Activated gamma-delta T cell treated with anti-CD3 and anti-CD28 coated beads, Interleukin-2, amount 50 U/mL, for 16 hours (primary cell): ENCODE data around the gene DIDO1.
"Not testable (repeated sequence)": the region's sequence is repeated elsewhere in the genome, so short reads cannot be mapped to it uniquely, and the experiment has no call there.

Source experiments
- DNase-seq: peaks from one replicate; pipeline ENCODE4 v3.0.0-alpha.2; 2020; ENCODE audit warnings: low read depth

DIDO1 gene

DNA sequence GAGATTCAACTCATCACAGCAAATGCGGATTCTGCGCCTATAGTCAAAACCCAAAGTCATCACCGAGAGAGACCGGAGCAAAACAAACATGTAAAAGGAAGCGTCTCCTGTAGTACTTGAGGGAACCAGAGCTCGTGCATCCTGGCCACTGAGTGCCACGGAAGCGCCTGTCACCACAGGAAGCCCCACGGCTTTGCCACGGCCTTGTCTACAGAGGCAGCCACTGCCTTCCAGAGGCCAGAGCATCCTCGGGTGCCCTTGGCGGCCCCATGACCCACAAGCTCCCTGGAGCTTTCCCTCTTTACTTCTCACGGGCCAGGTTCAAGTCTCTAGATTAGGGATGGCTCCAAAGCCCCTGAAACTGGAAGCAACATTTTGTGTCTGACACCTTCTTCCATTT lies 72.2 kb downstream of the DIDO1 start:
- DNase-seq = no peak

DNA sequence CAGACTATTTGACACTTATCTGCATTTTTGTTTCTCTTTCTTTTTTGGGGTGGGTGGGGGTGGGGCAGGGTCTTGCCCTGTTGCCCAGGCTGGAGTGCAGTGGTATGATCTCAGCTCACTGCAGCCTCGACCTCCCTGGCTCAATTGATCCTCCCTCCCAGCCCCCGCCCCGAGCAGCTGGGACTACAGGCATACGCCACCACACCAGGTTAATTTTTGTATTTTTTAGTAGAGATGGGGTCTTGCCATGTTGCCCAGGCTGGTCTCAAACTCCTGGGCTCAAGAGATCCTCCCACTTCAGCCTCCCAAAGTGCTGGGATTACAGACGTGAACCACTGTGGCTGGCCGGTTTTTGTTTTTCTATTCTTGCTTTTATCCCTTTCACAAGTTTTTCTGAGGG lies 73.0 kb downstream of the DIDO1 start:
- not testable (repeated sequence) for DNase-seq

DNA sequence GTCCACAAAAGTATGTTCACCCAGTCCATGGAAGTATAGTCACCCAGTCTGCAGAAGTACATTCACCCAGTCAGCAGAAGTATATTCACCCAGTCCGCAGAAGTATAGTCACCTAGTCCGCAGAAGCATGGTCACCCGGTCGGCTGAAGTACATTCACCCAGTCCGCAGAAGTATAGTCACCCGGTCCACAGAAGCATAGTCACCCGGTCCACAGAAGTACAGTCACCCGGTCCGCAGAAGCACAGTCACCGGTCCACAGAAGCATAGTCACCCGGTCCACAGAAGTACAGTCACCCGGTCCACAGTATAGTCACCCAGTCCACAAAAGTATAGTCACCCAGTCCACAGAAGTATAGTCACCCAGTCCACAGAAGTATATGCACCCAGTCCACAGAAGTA lies 73.5 kb downstream of the DIDO1 start:
- DNase-seq = no peak

DNA sequence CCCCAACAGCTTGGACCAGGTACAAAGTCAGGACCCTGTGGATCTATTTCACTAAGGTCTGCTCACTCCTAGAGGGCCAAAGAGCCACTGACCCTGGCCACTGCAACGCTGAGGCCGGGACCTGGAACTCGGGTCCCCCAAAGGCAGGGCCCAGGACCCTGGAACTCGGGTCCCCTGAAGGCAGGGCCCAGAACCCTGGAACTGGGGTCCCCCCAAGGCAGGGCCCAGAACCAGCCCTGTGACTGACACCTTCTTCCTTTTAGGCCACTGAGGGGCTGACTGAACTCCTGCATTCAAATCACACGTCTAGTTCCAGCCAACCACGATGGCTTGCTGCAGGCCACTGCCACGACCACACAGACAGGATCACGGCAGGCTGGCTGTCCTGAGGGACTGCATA lies 74.1 kb downstream of the DIDO1 start:
- no peak for DNase-seq

DNA sequence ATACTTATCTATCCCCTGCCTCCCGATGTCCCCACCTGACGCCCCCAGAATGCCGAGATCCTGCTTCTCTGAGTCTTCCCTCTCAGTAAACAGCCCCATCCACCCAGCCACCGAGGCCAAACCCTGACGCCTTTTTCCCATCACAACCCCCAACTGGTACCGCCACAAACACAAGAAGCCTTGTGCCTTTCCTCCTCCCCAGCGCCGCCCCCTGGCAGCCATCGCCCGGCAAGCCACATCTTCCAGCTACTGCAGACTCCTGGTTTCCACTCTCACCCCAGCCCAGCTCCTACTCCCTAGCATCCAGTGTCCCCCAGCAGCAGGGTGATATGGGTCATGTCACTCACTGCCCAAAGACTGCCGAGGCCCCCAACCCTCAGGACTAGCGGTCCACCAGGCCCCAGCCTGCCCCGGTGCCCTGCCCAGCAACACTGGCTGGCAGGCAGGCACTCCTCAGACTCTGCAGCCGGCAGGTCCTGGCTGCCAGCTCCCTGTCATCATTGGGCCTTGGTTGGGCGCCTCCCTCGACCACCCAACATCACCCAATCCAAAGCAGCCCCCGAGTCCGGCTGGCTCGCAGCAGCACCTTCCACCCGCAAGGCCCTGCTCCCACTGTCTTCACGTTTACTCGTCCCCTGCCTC lies 75.9 kb downstream of the DIDO1 start:
- DNase-seq = no peak

DNA sequence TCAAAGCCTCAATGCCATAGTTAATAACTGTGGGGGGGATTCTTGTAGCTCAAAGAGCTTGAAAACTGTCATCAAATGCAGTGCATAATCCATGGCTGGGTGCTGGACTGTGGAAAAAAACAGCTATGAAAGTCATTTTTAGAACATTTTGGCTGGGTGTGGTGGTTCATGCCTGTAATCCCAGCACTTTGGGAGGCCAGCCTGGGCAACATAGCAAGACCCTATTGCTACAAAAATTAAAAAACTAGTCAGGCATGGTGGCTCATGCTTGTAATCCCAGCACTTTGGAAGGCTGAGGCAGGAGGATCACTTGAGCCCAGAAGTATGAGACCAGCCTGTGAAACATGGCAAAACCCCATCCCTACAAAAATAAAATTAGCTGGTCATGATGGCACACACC lies 76.9 kb downstream of the DIDO1 start:
- DNase-seq = no peak

DNA sequence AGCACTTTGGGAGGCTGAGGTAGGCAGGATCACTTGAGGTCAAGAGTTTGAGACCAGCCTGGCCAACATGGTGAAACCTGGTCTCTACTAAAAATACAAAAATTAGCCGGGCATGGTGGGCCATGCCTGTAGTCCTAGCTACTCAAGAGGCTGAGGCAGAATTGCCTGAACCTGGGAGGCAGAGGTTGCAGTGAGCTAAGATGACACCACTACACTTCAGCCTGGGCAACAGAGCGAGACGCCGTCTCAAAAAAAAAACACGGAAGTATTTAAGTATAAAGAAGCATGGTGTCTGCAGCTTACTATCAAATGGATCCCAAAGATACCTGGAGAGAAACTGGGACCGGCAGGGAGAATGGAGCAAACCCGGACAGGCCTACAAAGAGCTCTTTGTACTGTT lies 77.4 kb downstream of the DIDO1 start:
- DNase-seq = not testable (repeated sequence)

DNA sequence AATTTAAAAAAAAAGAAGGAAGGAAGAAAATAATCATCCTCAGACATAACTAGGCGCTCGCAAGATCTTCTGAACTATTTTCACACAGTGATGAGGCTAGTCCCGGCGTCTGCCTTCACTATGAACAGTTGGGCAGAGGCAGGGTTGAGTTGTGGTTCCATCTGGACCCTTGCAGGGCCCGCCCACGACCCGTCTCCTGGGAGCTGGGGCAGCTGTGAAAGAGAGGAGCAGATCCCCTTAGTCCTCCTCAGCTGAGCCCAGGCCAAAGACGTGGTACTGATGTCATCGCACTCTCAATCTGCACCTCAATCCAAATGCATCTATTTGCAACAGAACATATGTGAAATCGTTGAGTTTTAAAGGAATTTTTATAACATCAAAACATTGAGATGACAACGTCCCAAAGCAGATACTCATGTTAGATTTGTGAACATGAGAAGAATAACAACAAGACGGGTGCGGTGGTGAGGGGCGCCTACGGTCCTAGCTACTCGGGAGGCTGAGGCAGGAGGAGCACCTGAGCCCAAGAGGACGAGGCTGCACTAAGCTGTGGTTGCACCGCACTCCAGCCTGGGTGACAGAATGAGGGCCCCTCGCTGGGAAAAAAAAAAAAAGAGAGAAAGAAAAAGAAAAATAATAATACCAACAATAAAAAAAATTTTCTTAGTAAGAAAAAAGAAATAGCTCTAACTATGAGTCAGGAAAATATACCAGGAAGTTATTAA lies 80.0 kb downstream of the DIDO1 start:
- DNase-seq = no peak

DNA sequence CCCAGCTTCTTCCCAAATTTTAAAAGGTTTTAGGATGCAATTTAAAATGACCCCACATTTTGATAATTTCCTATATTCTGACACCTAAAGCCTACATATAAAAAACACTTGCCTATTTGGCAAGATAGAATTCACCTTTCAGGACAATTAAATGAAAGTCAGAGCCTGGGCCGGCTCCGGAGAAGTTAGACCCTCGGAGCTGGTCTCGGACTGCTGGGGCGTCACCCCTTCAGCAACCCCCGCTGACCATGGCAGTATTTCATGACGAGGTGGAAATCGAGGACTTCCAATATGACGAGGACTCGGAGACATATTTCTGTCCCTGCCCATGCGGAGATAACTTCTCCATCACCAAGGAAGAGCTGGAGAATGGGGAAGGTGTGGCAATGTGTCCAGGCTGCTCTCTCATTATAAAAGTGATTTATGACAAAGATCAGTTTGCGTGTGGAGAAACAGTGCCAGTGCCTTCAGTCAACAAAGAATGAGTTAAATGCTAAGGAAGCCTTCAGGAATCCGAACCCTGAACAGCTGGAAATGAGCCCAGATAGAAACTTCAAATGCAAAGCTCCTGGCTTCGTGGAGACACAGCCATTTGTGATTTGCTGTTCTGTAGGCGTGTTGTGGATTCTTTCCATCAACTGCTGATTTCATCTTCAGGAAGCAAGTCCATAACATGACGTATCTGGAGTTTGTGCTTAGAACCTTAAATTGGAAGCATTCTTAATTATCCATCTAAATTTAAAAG lies 80.7 kb downstream of the DIDO1 start:
- DNase-seq = no peak

DNA sequence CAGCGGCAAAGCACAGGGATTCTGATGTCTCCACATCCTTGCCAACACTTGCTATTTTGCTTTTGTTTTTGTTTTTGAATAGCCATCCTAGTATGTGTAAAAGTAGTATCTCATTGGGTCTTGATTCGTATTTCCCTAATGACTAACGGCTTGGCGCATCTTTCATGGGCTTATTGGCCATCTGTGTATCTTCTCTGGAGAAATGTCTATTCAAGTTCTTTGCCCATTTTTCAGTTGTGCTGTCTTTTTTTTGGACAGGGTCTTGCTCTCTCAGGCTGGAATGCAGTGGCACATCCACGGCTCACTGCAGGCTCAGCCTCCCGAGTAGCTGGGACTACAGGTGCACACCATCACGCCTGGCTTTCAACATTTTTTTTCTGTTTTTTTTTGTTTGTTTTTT lies 82.1 kb downstream of the DIDO1 start:
- DNase-seq = no peak

DNA sequence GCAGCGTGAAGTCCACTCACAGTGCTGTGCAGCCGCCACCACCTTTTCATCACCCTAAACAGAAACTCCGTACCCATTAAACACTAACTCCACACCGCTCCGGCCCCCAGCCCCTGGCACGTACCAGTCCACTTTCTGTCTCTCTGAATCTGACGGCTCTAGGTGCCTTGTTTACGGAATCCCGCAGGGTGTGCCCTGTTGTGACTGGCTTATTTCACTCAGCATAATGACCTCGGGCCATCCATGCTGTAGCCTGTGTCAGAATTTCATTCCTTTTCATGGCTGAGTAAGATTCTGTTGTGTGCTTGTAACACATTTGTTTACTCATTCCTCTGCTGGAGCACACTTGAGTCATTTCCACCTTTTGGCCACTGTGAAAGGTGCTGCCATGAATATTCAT lies 82.6 kb downstream of the DIDO1 start:
- DNase-seq = no peak

DNA sequence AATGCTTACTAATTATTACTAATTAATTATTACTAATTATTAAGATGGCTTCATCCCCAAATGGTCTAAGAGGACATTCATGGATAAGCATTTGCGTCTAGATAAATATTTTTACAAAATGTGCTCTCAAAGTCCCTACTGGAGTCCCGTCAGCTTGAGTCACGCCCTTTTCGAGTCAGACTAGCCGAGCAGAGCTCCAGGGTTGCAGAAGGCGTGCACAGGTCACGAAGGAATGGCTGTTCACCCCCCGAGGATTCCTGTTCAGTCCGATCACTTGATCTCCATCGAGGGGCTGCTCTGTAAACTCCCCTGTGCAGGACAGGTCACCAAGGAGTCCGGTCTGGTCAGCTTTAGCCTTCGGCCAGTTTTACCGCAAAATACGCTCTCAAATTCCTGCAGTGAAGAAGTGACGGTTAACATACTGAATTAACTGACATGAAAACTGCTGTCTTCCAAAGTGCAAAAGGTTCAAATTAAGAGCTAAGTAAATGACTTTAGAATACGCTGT lies 84.5 kb downstream of the DIDO1 start:
- no peak for DNase-seq

DNA sequence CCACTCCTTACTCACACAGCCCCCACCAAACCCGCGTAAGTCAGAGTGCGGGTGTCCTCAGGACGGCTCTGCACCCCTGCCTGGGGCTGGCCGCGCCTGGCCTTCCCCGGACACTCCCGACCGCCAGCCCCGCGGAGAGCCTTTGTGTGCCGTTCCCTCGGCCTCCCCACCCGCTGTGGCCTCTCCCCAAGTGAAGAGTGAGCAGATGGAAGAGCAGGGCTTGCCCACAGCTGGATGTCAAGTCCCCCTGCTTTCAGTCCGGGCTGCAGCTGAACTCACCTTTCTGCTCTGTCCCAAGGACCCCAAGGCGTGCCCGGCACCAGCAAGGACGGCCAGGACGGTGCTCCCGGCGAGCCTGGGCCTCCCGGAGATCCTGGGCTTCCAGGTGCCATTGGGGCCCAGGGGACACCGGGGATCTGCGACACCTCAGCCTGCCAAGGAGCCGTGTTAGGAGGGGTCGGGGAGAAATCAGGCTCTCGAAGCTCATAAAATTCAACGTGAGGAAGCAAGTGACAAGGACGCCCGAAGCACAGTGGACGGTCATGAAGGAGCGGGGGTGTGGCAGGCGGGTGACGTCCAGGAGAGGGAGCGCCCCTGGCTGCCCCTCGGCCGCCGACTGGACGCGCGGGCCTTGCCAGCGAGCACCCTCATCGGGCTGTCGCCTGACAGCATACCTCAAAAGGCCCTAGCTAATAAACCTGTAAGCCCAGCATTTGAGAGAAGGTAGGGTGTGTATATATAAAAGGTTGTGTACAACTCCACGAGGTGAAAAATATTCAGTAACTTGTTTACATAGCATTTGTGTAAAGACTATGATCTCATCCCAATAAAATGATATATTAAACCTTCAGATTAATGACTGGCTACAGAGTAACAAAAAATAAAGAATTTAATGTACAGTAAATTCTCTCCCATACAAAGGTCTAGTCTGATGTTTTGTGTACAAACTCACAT lies 85.8 kb downstream of the DIDO1 start:
- no peak for DNase-seq

DNA sequence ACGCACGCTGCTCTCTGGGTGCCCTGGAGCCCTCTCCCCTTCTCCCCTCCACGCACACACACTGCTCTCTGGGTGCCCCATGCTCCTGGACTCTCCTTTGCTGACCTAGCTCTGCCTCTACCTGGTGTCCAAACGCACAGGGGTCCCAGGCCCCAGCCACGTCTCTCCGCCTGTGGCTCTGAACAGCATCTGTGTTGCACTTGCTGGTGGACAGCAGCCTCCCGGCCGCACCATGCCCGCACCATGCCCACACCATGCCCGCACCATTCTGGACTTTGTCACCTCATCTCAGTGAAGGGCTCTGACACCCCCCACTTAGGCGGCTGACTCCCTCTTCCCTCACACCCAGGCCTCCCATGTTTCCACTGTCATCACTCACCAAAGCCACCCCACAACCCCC lies 86.5 kb downstream of the DIDO1 start:
- no peak for DNase-seq

DNA sequence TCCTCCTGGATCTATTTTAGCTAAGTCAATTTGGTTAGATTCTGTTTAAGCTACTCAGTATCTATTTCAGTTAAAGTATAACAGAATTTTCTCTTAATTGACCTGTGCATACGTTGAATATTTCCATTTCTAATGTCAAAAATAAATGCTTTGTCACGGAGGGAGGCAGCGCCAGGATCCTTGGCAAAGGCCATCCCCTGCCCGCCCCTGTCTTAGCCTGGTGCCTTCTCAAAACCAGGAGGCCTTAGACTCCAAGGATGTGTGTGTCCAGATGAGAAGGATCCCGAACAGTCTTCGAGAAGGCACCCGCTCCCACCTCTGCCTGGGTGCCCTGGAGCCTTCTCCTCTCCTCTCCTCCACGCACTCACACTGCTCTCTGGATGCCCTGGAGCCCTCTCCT lies 87.0 kb downstream of the DIDO1 start:
- DNase-seq = no peak

DNA sequence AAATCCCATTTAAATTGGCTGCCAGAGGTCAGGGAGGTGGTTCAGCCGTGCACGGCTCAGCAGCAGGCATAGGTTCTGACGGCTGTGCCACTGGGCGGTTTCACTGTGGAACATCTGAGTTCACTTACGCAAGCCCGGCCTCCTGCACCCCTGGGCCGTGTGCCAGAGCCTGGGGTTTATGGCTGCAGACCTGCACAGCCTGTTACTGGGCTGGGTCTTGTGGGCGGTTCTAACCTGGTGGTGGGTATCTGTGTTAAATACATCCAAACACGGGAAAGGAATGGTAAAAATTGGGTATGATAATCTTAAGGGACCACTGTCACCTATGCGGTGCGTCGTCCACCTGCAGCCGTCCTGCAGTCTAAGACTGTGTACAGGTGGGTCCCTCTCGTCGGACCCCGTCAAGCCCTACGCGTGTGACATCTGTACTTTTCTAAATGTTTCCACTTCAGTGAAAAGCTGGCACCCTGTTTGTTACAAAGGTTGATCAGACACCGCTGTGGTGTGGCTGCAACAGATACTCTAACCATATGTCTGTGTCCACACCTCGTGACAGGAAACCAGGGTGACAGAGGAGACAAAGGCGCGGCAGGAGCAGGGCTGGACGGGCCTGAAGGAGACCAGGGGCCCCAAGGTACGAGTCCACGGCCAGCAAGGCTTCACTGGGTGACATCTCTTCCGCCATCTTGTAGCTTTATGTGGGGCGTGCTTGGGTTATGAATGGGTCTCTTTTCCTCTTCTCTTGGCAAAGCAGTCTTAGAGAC lies 88.0 kb downstream of the DIDO1 start:
- no peak for DNase-seq

DNA sequence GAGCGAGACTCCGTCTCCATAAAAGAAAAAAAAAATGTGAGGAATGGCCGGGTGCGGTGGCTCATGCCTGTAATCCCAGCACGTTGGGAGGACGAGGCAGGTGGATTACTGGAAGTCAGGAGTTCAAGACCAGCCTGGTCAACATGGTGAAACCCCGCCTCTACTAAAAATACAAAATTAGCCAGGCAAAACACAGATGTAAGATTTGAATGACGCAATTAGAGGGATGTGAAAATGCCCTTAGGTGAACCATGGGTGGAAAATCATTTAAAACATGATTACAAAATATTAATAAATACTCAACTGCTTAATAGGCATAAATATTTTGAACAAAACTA lies 88.5 kb downstream of the DIDO1 start:
- DNase-seq = no peak

DNA sequence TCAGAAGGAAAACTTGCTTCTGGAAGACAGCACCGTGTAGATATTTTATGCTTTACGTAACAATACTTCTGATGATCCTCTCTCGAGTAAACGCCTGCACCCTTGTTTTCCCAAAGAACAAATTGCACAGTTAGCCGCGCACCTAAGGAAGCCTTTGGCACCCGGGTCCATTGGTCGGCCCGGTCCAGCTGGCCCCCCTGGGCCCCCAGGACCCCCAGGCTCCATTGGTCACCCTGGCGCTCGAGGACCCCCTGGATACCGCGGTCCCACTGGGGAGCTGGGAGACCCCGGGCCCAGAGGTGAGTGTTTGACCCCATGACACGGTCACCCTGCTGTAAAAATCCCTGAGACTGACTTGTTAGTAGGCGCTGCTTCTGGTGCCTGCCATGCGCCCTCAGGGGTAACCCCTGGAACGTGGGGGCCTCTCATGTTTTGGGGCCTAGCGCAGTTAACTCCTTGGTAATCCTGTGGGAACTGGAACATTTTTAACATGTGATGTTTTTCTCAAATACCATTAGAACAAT lies 89.3 kb downstream of the DIDO1 start:
- no peak for DNase-seq

DNA sequence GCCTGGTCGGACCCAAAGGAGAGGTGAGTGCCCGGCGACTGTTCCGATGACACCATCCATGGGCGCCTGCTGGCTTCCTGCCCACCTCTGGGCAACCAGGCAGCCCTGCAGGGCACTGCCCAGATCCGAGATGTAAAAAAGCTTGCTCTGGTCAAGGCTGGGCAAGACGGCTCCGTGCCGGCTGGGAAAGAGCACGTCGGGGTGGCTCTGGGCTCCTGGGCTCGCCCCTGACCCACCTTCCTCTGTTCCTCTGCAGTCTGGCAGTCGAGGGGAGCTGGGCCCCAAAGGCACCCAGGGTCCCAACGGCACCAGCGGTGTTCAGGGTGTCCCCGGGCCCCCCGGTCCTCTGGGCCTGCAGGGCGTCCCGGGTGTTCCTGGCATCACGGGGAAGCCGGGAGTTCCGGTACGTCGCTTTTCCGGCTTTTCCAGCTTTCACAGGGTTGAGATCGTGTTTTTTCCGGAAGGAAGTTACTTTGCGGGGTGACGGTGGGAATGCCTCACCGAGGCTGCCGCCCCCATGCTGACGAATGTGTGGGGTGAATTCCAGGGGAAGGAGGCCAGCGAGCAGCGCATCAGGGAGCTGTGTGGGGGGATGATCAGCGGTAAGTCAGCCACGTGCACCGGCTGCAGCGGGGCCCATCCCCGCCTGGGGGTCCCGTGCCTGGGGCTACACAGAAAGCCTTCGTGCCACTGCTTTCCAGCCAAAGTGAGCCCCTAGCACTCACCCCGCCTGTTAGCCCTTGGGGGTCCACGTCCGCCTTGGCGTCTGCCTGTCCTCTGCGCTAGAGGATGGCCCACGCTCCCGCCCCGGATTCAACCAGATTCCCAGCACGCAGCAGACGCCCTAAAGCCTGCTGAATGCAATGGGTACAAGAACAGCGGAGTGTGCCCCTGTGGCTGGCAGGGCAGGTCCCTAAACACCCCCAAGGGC lies 90.1 kb downstream of the DIDO1 start:
- DNase-seq = no peak
